ENCODE data around the gene AKAP6. TPM values are rescaled to one million over a fixed set of nuclear protein-coding genes. Genes with fewer than 3 reads are reported as not detected.

The AKAP6 gene
- total and polyA plus RNA-seq, 4 donors = 0.42 to 3.2 (median 1.7) TPM

- H3K4me1 ChIP-seq (ENCODE audit: control insufficient read depth in 4 of 4, insufficient read depth in 4 of 4, low read length in 3 of 4) = no peaks in the 10 kb centered on the region
- no peak overlapping the region for H3K27ac ChIP-seq (ENCODE audit: low read depth in 1 of 2, low read length in 2 of 2)
- no peak overlapping the region for H3K9ac ChIP-seq (ENCODE audit: low read depth in 1 of 2, low read length in 2 of 2)
- H3K9me3 ChIP-seq (ENCODE audit: control insufficient read depth in 4 of 4, low read length in 3 of 4) = no peaks in the 10 kb centered on the region
- WGBS = 50% methylated on average over 2 of the region's 2 CpGs
- H3K27me3 ChIP-seq (ENCODE audit: control insufficient read depth in 4 of 4, insufficient read depth in 4 of 4, low read length in 3 of 4) = no peaks in the 10 kb centered on the region
- no peak for DNase-seq (ENCODE audit: low spot score)
- TF ChIP-seq SP1 (IDR thresholded peaks at IDR 0.05) = no peak
- no peak for TF ChIP-seq REST (IDR thresholded peaks at IDR 0.05)
- TF ChIP-seq JUND (IDR thresholded peaks at IDR 0.05) = no peak
- no peak for TF ChIP-seq ZBTB33 (IDR thresholded peaks at IDR 0.05)
- no peak for TF ChIP-seq HNF4A (conservative IDR thresholded peaks at IDR 0.05)
- no peak for TF ChIP-seq ATF3 (IDR thresholded peaks at IDR 0.05)
- TF ChIP-seq TAF1 (conservative IDR thresholded peaks at IDR 0.05) = no peak
- no peak for TF ChIP-seq GABPA (IDR thresholded peaks at IDR 0.05 in 1 of 2, conservative IDR thresholded peaks at IDR 0.05 in 1 of 2)
- no peaks in the 10 kb centered on the region for H3K36me3 ChIP-seq (ENCODE audit: control insufficient read depth in 4 of 4, insufficient read depth in 3 of 4, low read depth in 1 of 4, low read length in 3 of 4)
- no peak overlapping the region for H3K4me3 ChIP-seq (ENCODE audit: low read depth in 1 of 3, low read length in 3 of 3)
These were observed 83.4 kb downstream of the AKAP6 start for GRCh38 chr14:32412532-32412931.

- no peaks in the 10 kb centered on the region for H3K4me1 ChIP-seq (ENCODE audit: control insufficient read depth in 4 of 4, insufficient read depth in 4 of 4, low read length in 3 of 4)
- no peak overlapping the region for H3K4me3 ChIP-seq (ENCODE audit: low read depth in 1 of 3, low read length in 3 of 3)
- 61% methylated on average over 4 of the region's 4 CpGs for WGBS
- H3K36me3 ChIP-seq (ENCODE audit: control insufficient read depth in 4 of 4, insufficient read depth in 3 of 4, low read depth in 1 of 4, low read length in 3 of 4) = no peaks in the 10 kb centered on the region
- H3K27me3 ChIP-seq (ENCODE audit: control insufficient read depth in 4 of 4, insufficient read depth in 4 of 4, low read length in 3 of 4) = no peaks in the 10 kb centered on the region
- TF ChIP-seq CTCF (IDR thresholded peaks at IDR 0.05; ENCODE audit: low read depth, low read length, missing input control) (no peak), EGR1 (IDR thresholded peaks at IDR 0.05; ENCODE audit: low read depth in 2 of 2) (no peak), MAX (IDR thresholded peaks at IDR 0.05) (no peak), REST (IDR thresholded peaks at IDR 0.05) (no peak), NR2F2 (IDR thresholded peaks at IDR 0.05) (no peak), HNF4G (IDR thresholded peaks at IDR 0.05) (no peak), TAF1 (conservative IDR thresholded peaks at IDR 0.05) (no peak), RAD21 (IDR thresholded peaks at IDR 0.05) (no peak), HNF4A (conservative IDR thresholded peaks at IDR 0.05) (no peak), RXRA (IDR thresholded peaks at IDR 0.05) (no peak), JUND (IDR thresholded peaks at IDR 0.05) (no peak), FOXA1 (IDR thresholded peaks at IDR 0.05) (no peak), ZBTB33 (IDR thresholded peaks at IDR 0.05) (no peak), ATF3 (IDR thresholded peaks at IDR 0.05) (no peak)
- H3K9me3 ChIP-seq (ENCODE audit: control insufficient read depth in 4 of 4, low read length in 3 of 4) = no peaks in the 10 kb centered on the region
- DNase-seq (ENCODE audit: low spot score) = no peak
- no peak overlapping the region for H3K9ac ChIP-seq (ENCODE audit: low read depth in 1 of 2, low read length in 2 of 2)
- no peak overlapping the region for H3K27ac ChIP-seq (ENCODE audit: low read depth in 1 of 2, low read length in 2 of 2)
These were observed 85.0 kb downstream of the AKAP6 start for GRCh38 chr14:32413967-32414640.
